GM23338 (cell line): Measurements from ENCODE around the gene LMAN2L.

ENCODE experiments used
- CREB1 ChIP-seq: fragments of 250-450 bp; sonication (Bioruptor Pico); IDR thresholded peaks from 2 replicates; pipeline ENCODE4 v1.5.0; 2020; ENCODE audit warnings: low read depth, mild to moderate bottlenecking, moderate library complexity
- CTCF ChIP-seq, 2 experiments: fragments of 200-600 bp in 1 of 2; sonication (generic) in 1 of 2; conservative IDR thresholded peaks; 2 replicates each; pipeline versions ENCODE4 v1.5.1 to v1.6.1; 2016 to 2017; ENCODE audit warnings: antibody characterized with exemption in 2 of 2, low read depth in 2 of 2, mild to moderate bottlenecking in 2 of 2, moderate library complexity in 1 of 2
- ETS1 ChIP-seq: IDR thresholded peaks from 2 replicates; pipeline ENCODE4 v1.6.1; 2016; ENCODE audit warnings: antibody characterized with exemption
- EZH2 ChIP-seq: fragments of 200-600 bp; sonication (generic); IDR thresholded peaks from one replicate; pipeline ENCODE4 v1.8.0; 2017; ENCODE audit warnings: antibody characterized with exemption, mild to moderate bottlenecking, low read depth; ENCODE audit not compliant: unreplicated experiment
- EZH2phosphoT487 ChIP-seq: fragments of 200-600 bp; sonication (generic); IDR thresholded peaks from one replicate; pipeline ENCODE4 v1.8.1; 2018; ENCODE audit warnings: antibody characterized with exemption; ENCODE audit not compliant: unreplicated experiment
- JUNB ChIP-seq: IDR thresholded peaks from one replicate; pipeline ENCODE4 v1.6.1; 2016; ENCODE audit warnings: antibody characterized with exemption; ENCODE audit not compliant: unreplicated experiment
- NANOG ChIP-seq: IDR thresholded peaks from 2 replicates; pipeline ENCODE4 v1.6.1; 2016; ENCODE audit warnings: antibody characterized with exemption, borderline replicate concordance
- POLR2AphosphoS5 ChIP-seq: IDR thresholded peaks from 2 replicates; pipeline ENCODE4 v1.6.1; 2016; ENCODE audit warnings: antibody characterized with exemption, low read depth
- REST ChIP-seq: IDR thresholded peaks from one replicate; pipeline ENCODE4 v1.6.1; 2018; ENCODE audit warnings: antibody characterized with exemption; ENCODE audit not compliant: unreplicated experiment
- STAT1 ChIP-seq: IDR thresholded peaks from one replicate; pipeline ENCODE4 v1.6.1; 2016; ENCODE audit warnings: antibody characterized with exemption; ENCODE audit not compliant: unreplicated experiment
- ZNF114 ChIP-seq: fragments of 250-450 bp; sonication (Bioruptor Pico); IDR thresholded peaks from 2 replicates; pipeline ENCODE4 v1.5.0; 2020; ENCODE audit warnings: mild to moderate bottlenecking, moderate library complexity
- ZNF462 ChIP-seq: fragments of 250-450 bp; sonication (Bioruptor Pico); IDR thresholded peaks from 2 replicates; pipeline ENCODE4 v1.5.0; 2020; ENCODE audit warnings: mild to moderate bottlenecking, moderate library complexity

GRCh38 chr2:96699021-96699420 lies 40.8 kb downstream of the LMAN2L start:
- no peak for TF ChIP-seq CTCF (conservative IDR thresholded peaks at IDR 0.05; ENCODE audit: low read depth in 2 of 2)
- no peak for TF ChIP-seq STAT1
- TF ChIP-seq POLR2AphosphoS5 = no peak
- TF ChIP-seq REST = no peak
- TF ChIP-seq EZH2 = no peak
- TF ChIP-seq ZNF114 = no peak
- TF ChIP-seq CREB1 = no peak
- no peak for TF ChIP-seq EZH2phosphoT487
- TF ChIP-seq JUNB = no peak
- TF ChIP-seq ETS1 = no peak
- TF ChIP-seq NANOG = no peak
- TF ChIP-seq ZNF462 (CRISPR knock-in tag) = no peak
